Heart left ventricle (tissue), 16 donors: Measurements from ENCODE around the gene CAPN10. TPM values are rescaled to one million over a fixed set of nuclear protein-coding genes. Genes with fewer than 3 reads are reported as not detected.
A peak's percentile ranks its signal among the peaks of the same experiment; 100 is the strongest.

Source experiments
- ATAC-seq, 4 donors: fragments of 200-7000 bp; cut with Tn5 transposase; one replicate each; pipeline ENCODE4 v1.9.1; 2020 to 2022; ENCODE audit warnings: moderate library complexity in 4 of 4, mild to moderate bottlenecking in 3 of 4, moderate number of reproducible peaks in 1 of 4
- DNase-seq, 5 donors: peaks; one replicate each; pipeline ENCODE4 v3.0.0-alpha.2; 2020
- H3K27ac ChIP-seq, 12 donors: fragments of 200-600 bp; sonication (generic) in 4 of 12; one replicate each; pipeline versions ENCODE4 v1.5.0 to v1.8.0; 2016 to 2022; ENCODE audit warnings: mild to moderate bottlenecking in 2 of 12
- H3K27me3 ChIP-seq, 9 donors: fragments of 200-600 bp; sonication (generic) in 2 of 9; one replicate each; pipeline versions ENCODE4 v1.5.1 to v1.8.0; 2016 to 2022; ENCODE audit warnings: mild to moderate bottlenecking in 3 of 9
- H3K36me3 ChIP-seq, 9 donors: fragments of 200-600 bp; sonication (generic) in 2 of 9; one replicate each; pipeline versions ENCODE4 v1.5.0 to v1.8.0; 2018 to 2022; ENCODE audit warnings: mild to moderate bottlenecking in 2 of 9
- H3K4me1 ChIP-seq, 12 donors: fragments of 200-600 bp; sonication (generic) in 4 of 12; one replicate each; pipeline versions ENCODE4 v1.5.0 to v1.8.0; 2016 to 2022; ENCODE audit warnings: mild to moderate bottlenecking in 3 of 12
- H3K4me3 ChIP-seq, 12 donors: fragments of 200-600 bp; sonication (generic) in 4 of 12; one replicate each; pipeline versions ENCODE4 v1.5.0 to v1.8.0; 2017 to 2022; ENCODE audit warnings: mild to moderate bottlenecking in 9 of 12, moderate library complexity in 4 of 12
- H3K9me3 ChIP-seq, 12 donors: fragments of 200-600 bp; sonication (generic) in 4 of 12; one replicate each; pipeline versions ENCODE4 v1.5.0 to v1.8.0; 2016 to 2022; ENCODE audit warnings: mild to moderate bottlenecking in 1 of 12
- CTCF ChIP-seq, 12 donors: fragments of 200-600 bp; sonication (generic) in 4 of 12; IDR thresholded peaks; one replicate each; pipeline versions ENCODE4 v1.5.0 to v1.8.0; 2018 to 2022; ENCODE audit warnings: antibody characterized with exemption in 12 of 12, mild to moderate bottlenecking in 5 of 12
- POLR2A ChIP-seq, 2 donors: fragments of 450-650 bp; IDR thresholded peaks; one replicate each; pipeline ENCODE4 v1.6.1; 2017; ENCODE audit warnings: antibody characterized with exemption in 2 of 2, mild to moderate bottlenecking in 2 of 2, moderate library complexity in 2 of 2
- WGBS, 4 donors: extraction: QIAGEN DNeasy Blood & Tissue Kit in 2 of 4; methylation state at CpG; one replicate each; pipeline versions ENCODE4 v1.1.5 to v1.1.7; 2013 to 2018; 5-methylcytosine and 5-hydroxymethylcytosine counted together
- intact Hi-C, 10 donors: fragments of 100-400 bp; cut with DNase I; formaldehyde crosslinking; loops; one replicate each; pipeline versions ENCODE4 v1.11.1 to v1.14.2; 2022
- polyA plus RNA-seq, 2 donors: library from polyadenylated mRNA; stranded (reverse); fragments of 200-250 nt; gene quantifications; one replicate each; pipeline ENCODE4 v1.2.3, GENCODE V29; 2013
- total RNA-seq, 9 donors: library from RNA; depleted of rRNA in 2 of 9; stranded (reverse); fragments of >200 nt in 2 of 9; fragmentation: NEBNext Ultra II Directional in 3 of 9; extraction: Animal tissue kit (Norgen Biotek cat#: 25700) in 3 of 9; gene quantifications; one replicate each; pipeline versions ENCODE4 v1.1.0 to v1.2.4, GENCODE V29; 2016 to 2023
- donor health status: ischemic (EF 13 %, LVEDD 7.1; RV severe dilation, severe dysfunction).
- donor health status: healthy with polysubstance abuse.
- donor health status: DM: no; HTN: yes; CAD: no.
- donor health status: DM: no; HTN: no; CAD: no.
- donor health status: ischemic (EF 25% LVEDD 6.9; RV normal size, moderate dysfunction).
- donor health status: ischemic (EF 25% LVEDD 5.7; RV mildly dilated, moderate dysfunction).
- donor health status: healthy.
- donor health status: DM: yes; HTN: yes; CAD: no.
- donor health status: ischemic (EF 35%, LVEDD 5.7; RV mildly dilated, moderate dysfunction).
- donor health status: nonischemic (EF 11% LVEDD 7.7; RV severe dilation, severe dysfunction).
- donor health status: DM: yes; HTN: yes; CAD: no.
- donor health status: PGD.
- donor health status: ischemic (EF 29% LVEDD 5.4; RV normal size, mild dysfunction).
- donor health status: nonischemic (EF 23%, LVEDD 6.1; RV moderate dilation, normal function).

Gene CAPN10
- total and polyA plus RNA-seq, 11 donors = 14.9 to 39.7 (median 21.9) TPM

DNA sequence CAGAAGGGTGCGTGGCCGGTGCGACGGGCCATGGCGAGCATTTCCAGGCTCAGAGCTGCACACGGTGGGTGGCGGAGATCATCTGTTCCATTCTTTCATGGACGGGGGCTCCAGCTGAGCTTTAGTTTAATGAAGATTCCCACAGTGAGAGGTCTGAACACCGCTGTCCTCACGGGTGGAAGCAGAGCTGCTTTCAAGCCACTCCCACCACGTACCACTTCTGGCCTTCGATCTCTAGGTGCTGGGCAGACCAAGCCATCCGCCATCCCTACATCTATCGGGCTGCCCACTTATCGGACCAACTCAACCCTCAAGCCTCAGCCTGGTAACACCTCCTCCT, 57.2 kb downstream of the CAPN10 start:
- Histone ChIP-seq H3K36me3 (no peaks in the 10 kb centered on the region), H3K9me3 (no peaks in the 10 kb centered on the region), H3K4me1 (no peaks in the 10 kb centered on the region), H3K27ac (no peak overlapping the region), H3K4me3 (no peak overlapping the region), H3K27me3 (peaks cover 0 to 46% (median 12%) of the 10 kb centered on the region in 9 donors)
- DNase-seq (no peak), ATAC-seq (no peak)
- TF ChIP-seq POLR2A (IDR thresholded peaks at IDR 0.05) = no peak
- no peak for TF ChIP-seq CTCF (IDR thresholded peaks at IDR 0.05)
- 81 to 86% (median 84%) methylated on average over 15 of the region's 15 CpGs for WGBS, 4 donors
- intact Hi-C loops = no loop called here

- Histone ChIP-seq H3K36me3 (no peaks in the 10 kb centered on the region), H3K27ac (no peak overlapping the region), H3K27me3 (peaks cover 0 to 51% (median 12%) of the 10 kb centered on the region in 9 donors), H3K4me3 (no peak overlapping the region), H3K4me1 (no peaks in the 10 kb centered on the region), H3K9me3 (no peaks in the 10 kb centered on the region)
- ATAC-seq (no peak), DNase-seq (peak in 1 of 5 donors; percentile 44)
- intact Hi-C loops = no loop called here
- TF ChIP-seq CTCF (IDR thresholded peaks at IDR 0.05) (no peak), POLR2A (IDR thresholded peaks at IDR 0.05) (no peak)
- 37 to 71% (median 62%) methylated on average over 2 to 14 of the region's 14 CpGs for WGBS, 4 donors
Measured at GRCh38 chr2:240644171-240644651, 57.7 kb downstream of the CAPN10 start.

DNA sequence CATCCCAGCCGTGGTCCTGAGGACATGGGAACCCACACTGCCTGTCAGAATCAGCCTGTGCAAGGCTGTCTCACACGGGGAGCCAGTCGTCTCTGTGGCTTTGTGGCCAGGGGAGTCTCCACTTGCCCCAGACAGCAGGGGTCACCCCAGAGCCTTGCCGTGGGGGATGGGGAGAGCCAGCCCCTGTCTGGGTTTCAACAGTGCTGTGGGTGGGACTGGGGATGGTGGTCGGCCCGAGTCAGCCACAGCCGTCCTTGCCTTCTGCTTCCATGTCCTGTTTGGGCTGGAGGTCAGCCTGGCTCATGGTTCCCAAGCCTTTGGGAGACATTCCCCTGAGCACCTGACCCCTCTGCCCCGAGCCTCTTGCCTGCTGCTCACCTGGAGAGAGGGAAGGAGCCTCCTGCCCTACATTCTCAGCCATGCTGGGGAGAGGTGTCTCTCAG, 58.3 kb downstream of the CAPN10 start:
- Histone ChIP-seq H3K4me3 (no peak overlapping the region), H3K4me1 (no peaks in the 10 kb centered on the region), H3K27me3 (peaks cover 0 to 56% (median 12%) of the 10 kb centered on the region in 9 donors), H3K9me3 (no peaks in the 10 kb centered on the region), H3K27ac (no peak overlapping the region), H3K36me3 (no peaks in the 10 kb centered on the region)
- DNase-seq (peak in 1 of 5 donors; percentile 32), ATAC-seq (no peak)
- TF ChIP-seq POLR2A (IDR thresholded peaks at IDR 0.05) = no peak
- no peak for TF ChIP-seq CTCF (IDR thresholded peaks at IDR 0.05)
- 49 to 68% (median 51%) methylated on average over 4 to 8 of the region's 8 CpGs for WGBS, 4 donors
- intact Hi-C loops = no loop called here

- Histone ChIP-seq H3K27ac (no peak overlapping the region), H3K27me3 (peaks cover 0 to 58% (median 12%) of the 10 kb centered on the region in 9 donors), H3K4me1 (no peaks in the 10 kb centered on the region), H3K4me3 (no peak overlapping the region), H3K9me3 (no peaks in the 10 kb centered on the region), H3K36me3 (no peaks in the 10 kb centered on the region)
- WGBS, 4 donors = 90 to 92% (median 91%) methylated on average over 9 to 10 of the region's 10 CpGs
- intact Hi-C loops = no loop called here
- DNase-seq (no peak), ATAC-seq (no peak)
- no peak for TF ChIP-seq CTCF (IDR thresholded peaks at IDR 0.05)
- no peak for TF ChIP-seq POLR2A (IDR thresholded peaks at IDR 0.05)
Measured at GRCh38 chr2:240645346-240645745, 58.8 kb downstream of the CAPN10 start.
